GM18505 (cell line): ENCODE data around the gene GNAQ.

ENCODE experiments used
- ATAC-seq: cut with Tn5 transposase; IDR thresholded peaks from one replicate; pipeline ENCODE4 v1.9.1; 2021; ENCODE audit not compliant: unreplicated experiment
- POLR2A ChIP-seq: IDR thresholded peaks from 4 replicates; pipeline ENCODE4 v1.6.1; 2011; ENCODE audit warnings: borderline replicate concordance; ENCODE audit not compliant: insufficient read depth, insufficient read length; ENCODE audit errors: extremely low read depth

GNAQ gene

DNA sequence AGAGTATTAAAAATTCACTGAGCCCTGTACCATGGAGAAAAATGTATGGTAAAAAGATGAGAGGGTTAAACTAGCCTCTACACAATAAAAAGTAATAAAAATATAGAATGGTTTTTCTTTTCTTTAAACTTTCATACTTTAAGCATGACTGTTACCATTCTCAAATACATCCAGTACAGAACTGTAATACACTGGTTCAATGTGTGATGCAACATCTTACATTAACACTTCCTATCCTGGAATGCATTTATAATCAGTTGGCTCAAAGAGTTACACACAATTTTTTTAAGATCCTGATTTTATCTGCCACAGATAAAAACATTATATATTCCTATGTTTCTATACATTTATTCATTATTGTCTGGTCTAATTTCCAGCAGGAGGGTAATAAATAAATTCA is 4.7 kb downstream of the GNAQ start:
- no peak for ATAC-seq
- TF ChIP-seq POLR2A: no peak

DNA sequence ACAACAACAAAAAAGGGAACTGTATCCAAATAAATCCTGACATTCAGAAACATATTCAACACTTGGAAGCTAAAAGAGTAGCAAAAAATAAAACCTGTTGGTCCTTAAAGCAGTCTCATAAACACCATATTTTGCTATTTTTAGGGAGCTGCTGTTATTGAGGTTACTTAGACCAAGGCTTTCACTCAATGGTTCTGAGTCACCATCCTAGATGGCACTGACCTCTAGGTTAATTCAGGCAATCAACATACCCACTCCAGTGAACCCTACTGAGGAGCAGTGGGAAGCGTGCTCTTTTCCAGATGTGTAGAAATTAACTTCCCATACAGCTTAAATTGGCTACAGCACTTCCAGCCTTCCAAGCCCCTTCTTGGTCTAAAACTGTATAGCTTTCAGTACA is 5.2 kb downstream of the GNAQ start:
- ATAC-seq: no peak
- TF ChIP-seq POLR2A: no peak

DNA sequence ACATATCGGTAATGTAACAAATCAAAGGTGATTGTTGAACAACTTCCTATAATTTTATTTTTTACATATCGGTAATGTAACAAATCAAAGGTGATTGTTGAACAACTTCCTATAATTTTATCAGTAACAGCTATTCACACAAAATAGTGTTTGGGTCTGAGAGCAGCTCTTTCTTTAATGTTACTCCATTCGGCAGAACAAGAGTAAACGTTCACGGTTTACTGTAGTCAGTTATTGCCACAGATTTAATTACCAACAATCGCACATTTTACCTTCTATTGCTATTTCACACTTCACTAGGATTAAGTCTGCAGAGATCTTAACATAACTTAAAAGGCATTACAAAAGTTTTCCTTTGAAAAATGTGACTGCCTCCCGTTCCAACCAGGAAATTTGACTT is 6.4 kb downstream of the GNAQ start:
- no peak for TF ChIP-seq POLR2A
- no peak for ATAC-seq

DNA sequence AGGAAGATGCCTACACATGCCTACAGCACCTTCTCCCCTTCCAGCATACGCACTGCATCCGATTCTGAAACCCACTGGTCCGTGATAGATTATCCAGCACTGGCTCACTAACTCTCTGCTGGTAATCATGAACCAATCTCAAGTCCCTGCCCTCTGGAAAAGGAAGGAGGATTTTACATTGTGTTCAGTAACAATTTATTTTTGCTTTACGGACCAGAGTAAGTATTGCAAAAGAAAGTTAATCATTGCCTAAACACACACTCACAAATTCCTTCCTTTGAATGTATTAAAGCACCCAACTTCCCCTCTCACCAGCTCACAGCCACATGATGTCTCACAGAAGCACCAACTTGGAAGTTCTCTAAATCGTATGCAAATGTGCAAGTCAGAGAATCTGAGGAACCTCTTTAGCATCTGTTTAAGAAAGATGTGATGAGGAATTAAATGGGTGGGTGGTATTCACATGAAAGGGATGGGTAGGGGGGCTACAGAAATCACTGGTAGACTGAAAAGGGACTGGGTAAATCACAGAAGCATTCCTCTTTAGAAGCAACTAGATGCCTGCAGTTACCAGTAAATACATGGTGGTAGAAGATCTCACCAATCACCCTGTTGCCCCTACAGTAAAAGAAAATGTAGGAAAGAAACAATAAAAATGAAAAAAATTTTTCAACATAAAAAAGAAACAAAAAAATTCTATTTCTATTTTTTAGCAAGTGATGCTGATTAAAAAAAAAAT is 8.4 kb downstream of the GNAQ start:
- TF ChIP-seq POLR2A: no peak
- no peak for ATAC-seq

DNA sequence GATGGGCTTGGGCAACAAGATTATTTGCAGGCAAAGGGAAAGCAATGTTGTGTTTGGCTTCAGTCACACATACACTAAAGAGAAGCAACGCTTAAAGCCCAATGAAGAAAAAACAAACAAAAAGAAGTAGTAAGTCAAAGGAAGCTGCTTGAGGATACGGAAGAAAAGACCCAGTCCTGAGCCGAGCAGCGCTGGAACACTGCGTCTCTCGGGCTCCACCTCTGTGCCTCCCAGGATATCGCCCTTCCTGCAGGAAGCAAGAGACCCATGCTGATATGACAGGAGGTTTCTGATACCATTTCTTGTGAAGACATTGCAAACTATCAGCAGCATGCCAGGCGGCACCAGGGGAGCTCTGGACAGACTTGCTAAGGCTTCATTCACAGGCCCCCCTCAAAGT is 9.9 kb downstream of the GNAQ start:
- no peak for TF ChIP-seq POLR2A
- no peak for ATAC-seq

DNA sequence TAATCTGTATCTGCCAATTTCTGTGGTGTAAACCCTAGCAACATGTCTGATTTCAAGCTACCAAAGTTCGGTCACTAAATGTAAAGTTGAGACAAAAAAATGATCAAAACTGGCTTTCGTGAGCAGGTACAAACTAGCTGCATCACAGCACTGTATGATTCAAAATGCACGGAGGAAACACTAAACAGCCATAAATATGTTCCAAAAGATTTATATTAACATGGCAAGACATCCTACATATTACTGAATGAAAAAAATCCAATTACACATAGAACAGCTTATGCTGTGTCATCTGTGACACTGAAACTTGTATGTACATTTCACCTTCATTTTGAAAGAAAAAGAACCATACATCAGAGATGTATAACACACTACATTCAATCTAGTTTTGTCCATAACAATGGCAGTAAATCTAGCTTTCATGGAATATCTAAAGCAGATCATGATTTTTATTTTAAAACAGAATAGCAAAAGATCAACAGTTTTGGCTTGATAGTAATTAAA is 14.4 kb downstream of the GNAQ start:
- TF ChIP-seq POLR2A: no peak

DNA sequence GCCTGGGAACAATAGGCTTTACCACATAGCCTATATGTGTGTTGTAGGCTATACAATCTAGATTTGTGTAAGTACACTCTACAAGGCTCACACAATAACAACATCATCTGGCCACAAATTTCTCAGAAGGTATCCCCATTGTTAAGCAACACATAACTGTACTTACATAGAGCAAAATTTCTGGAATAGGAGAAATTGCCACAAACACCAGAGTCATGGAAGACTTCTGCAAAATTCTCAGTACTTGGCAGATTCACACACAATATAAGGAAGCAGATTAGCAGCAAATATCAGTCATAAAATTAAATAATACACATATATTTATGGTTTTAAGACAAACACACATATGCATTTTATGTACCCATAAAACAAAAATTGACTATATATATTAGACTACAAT is 16.4 kb downstream of the GNAQ start:
- no peak for TF ChIP-seq POLR2A
- no peak for ATAC-seq

More for the DNA sequence above, 14.4 kb downstream of the GNAQ start:
- no peak for ATAC-seq

DNA sequence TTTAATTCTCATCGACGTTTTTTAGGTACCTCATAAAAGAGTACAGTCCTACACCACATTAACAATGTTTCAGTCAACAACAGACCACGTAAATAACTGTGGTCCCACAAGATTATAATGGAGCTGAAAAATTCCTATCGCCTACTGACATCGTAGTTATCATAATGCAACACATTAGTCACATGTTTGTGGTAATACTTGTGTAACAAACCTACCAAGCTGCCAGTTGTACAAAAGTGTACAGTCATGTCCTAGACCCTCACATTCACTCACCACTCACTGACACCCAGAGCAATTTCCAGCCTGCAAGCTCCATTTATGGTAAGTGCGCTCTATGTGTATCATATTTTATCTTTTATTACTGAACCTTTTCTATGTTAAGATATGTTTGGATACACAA is 16.8 kb downstream of the GNAQ start:
- no peak for ATAC-seq
- TF ChIP-seq POLR2A: no peak

DNA sequence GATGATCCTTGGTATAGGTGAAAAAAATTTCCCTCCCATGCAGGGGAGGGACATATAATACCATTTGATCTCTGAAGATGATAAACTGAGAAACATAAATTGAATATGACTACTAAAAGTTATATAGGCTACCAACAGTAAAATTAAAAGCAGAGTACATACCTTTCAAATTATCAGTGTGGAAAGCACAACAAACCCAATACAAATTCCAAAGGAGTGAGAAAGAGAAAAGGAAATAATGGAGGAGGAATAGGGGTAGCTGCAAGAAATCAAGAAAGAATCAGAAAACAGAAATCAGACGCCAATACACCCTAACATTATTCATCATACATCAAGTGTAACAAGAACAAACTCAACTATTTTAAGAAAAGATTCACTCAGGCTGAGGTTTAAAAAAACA is 17.7 kb downstream of the GNAQ start:
- TF ChIP-seq POLR2A: no peak
- ATAC-seq: no peak

DNA sequence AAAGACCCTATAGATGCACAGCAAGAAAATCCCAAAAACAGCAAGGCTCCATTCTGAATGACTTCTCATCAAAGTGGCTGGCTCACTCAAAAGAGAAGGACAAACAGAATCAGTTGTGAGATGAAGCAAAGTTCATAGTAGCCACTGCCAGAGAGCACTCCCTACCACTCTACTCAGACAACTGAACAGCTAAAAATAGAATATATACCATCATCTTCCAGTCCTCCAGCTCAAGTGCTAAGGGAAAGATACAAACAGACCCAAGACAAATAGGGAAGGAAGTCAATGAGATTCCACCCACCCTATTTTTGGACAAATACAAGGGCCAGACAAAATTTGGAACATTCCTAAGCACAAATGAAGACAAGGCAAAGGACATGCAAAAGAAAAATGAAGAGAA is 20.6 kb downstream of the GNAQ start:
- no peak for TF ChIP-seq POLR2A
- ATAC-seq: no peak

DNA sequence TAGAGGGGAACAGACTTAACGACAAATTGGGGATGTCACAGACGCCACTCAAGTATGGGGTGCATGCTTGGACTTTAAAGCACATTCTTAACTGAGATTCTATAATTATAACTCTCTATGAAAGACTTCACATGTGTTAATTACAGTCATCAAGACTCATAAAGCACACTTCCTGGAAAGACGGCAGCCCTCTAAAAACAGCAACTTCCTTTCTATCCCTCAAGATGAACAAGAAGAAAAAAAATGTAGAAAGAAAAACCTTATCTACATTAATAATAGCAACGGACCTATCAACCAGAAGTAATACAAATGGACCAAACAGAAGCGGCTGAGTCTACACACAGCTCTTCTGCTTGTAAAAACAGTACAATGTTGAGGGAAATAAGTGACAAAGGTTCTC is 21.2 kb downstream of the GNAQ start:
- ATAC-seq: no peak
- no peak for TF ChIP-seq POLR2A

DNA sequence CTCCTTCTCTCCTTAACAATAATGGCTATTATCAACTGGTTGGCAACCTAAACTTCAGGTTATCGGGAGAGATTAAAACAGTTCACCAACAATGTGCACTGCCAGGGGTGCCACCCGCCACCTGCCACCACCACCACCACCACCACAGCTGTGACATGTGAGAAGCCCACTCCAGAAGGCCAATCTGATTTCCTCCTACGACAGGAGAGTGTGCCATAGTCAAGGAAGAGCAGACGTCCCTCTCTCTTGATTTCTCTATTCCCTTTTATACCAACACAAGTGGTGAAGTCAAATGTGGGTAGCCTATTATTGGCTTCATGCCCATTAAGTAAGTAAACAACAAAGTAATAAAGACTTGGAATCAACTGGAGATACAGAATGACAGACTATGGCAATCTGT is 22.4 kb downstream of the GNAQ start:
- TF ChIP-seq POLR2A: no peak
- no peak for ATAC-seq

DNA sequence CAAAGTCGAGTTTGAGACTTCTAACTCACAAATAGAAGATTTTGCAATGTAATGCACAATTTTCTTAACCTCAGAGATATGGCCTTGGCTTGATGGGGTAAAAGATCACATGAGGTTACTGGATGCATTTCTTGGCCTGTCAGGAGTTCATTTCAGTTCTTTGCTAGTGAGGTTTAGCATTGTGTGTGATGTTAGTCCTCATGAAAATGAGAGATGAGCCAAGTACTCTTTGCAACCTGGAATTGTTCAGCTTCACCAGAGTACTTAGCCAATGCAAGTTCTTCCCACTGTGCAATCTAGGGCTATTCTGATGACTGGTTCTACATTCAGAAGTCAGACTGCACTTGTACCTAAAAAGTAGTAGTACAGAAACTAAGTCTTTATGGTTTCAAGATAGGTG is 24.9 kb downstream of the GNAQ start:
- TF ChIP-seq POLR2A: no peak
- no peak for ATAC-seq

DNA sequence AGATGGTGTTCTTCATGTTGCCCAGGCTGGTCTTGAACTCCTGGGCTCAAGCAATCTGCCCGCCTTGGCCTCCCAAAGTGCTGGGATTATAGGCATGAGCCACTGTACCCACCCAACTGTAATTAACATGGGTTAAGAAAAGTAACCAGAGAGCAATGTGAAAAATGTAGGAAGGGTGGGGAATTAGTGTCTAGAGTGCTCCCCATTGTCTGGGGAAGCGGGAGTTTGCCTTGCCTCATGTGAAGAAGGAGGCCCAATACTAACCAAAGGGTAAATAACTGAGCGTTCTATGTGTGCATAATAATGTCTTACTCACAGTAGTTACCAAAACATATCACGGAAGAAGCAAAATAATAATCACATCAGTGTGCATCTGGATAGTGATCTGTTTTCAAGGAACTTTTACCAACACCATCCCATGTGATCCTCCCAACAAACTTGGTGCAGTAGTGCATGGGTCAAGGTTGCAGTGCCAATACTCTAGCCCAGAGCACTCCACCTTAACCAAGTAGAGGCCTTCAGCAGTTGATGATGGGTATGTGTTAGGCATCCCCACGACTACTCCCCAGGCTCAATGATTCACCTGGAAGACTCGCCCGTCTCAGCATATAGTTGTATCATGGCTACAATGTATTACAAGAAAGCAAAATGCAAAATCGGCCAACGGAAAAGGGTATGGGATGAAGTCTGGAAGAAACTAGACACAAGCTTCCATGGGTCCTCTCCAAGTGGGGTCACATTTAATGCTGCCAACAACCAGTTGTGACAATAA is 26.2 kb downstream of the GNAQ start:
- no peak for ATAC-seq
- TF ChIP-seq POLR2A: no peak

DNA sequence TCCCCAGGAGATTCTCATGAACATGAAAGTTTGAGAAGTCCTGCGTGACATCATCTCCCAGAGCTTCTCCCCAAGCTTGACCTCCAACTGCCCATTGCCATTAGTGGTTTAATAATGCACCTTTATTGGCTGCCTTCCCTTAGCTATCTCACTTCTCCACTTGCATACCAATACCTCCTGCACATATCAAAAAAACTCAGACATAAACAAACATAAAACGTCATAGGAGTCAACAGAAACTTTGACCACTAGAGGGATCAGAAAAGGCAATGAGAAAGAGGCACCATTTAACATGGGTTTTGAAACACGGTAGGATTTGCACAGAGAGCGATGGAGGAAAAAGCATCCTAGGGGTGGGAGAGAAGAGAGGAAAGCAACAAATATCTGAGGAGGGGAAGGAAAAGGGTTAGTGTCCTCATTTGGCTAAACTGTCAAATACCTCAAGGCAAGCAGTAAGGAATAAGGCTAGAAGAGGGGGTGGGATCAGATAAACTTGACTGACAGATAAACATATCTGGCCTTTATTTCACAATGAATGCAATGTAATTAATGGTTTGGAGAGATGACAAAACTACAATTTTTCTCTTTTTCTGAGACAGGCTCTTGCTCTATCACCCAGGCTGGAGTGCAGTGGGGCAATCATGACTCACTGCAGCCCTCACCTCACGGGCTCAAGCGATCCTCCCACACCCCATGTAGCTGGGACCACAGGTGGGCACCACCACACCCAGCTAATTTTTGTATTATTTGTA is 27.0 kb downstream of the GNAQ start:
- TF ChIP-seq POLR2A: no peak
- ATAC-seq: no peak
